ENCODE data around the gene ASB18.

The ASB18 gene

GRCh38 chr2:236211296-236211695 lies 52.9 kb downstream of the ASB18 start:
- no peak for DNase-seq (ENCODE audit: low read depth)
- no peak for TF ChIP-seq CTCF (conservative IDR thresholded peaks at IDR 0.05; ENCODE audit: control insufficient read depth, insufficient read depth, low read depth, low read length)
- no peak overlapping the region for H3K4me3 ChIP-seq (ENCODE audit: control insufficient read depth, low read depth, low read length)

GRCh38 chr2:236210536-236210935 lies 53.7 kb downstream of the ASB18 start:
- TF ChIP-seq CTCF (conservative IDR thresholded peaks at IDR 0.05; ENCODE audit: control insufficient read depth, insufficient read depth, low read depth, low read length), result no peak
- no peak for DNase-seq (ENCODE audit: low read depth)
- no peak overlapping the region for H3K4me3 ChIP-seq (ENCODE audit: control insufficient read depth, low read depth, low read length)

GRCh38 chr2:236209996-236210395 lies 54.2 kb downstream of the ASB18 start:
- H3K4me3 ChIP-seq (ENCODE audit: control insufficient read depth, low read depth, low read length), result no peak overlapping the region
- no peak for DNase-seq (ENCODE audit: low read depth)
- no peak for TF ChIP-seq CTCF (conservative IDR thresholded peaks at IDR 0.05; ENCODE audit: control insufficient read depth, insufficient read depth, low read depth, low read length)

GRCh38 chr2:236209535-236209934 lies 54.7 kb downstream of the ASB18 start:
- no peak for TF ChIP-seq CTCF (conservative IDR thresholded peaks at IDR 0.05; ENCODE audit: control insufficient read depth, insufficient read depth, low read depth, low read length)
- H3K4me3 ChIP-seq (ENCODE audit: control insufficient read depth, low read depth, low read length), result no peak overlapping the region
- no peak for DNase-seq (ENCODE audit: low read depth)

GRCh38 chr2:236208019-236208926 lies 55.9 kb downstream of the ASB18 start:
- H3K4me3 ChIP-seq (ENCODE audit: control insufficient read depth, low read depth, low read length), result no peak overlapping the region
- TF ChIP-seq CTCF (conservative IDR thresholded peaks at IDR 0.05; ENCODE audit: control insufficient read depth, insufficient read depth, low read depth, low read length), result no peak
- no peak for DNase-seq (ENCODE audit: low read depth)

GRCh38 chr2:236207472-236207871 lies 56.7 kb downstream of the ASB18 start:
- H3K4me3 ChIP-seq (ENCODE audit: control insufficient read depth, low read depth, low read length), result no peak overlapping the region
- no peak for DNase-seq (ENCODE audit: low read depth)
- no peak for TF ChIP-seq CTCF (conservative IDR thresholded peaks at IDR 0.05; ENCODE audit: control insufficient read depth, insufficient read depth, low read depth, low read length)

Data from fibroblast of mammary gland (primary cell).